ENCODE data around the gene HLA-DQA2.

DNA sequence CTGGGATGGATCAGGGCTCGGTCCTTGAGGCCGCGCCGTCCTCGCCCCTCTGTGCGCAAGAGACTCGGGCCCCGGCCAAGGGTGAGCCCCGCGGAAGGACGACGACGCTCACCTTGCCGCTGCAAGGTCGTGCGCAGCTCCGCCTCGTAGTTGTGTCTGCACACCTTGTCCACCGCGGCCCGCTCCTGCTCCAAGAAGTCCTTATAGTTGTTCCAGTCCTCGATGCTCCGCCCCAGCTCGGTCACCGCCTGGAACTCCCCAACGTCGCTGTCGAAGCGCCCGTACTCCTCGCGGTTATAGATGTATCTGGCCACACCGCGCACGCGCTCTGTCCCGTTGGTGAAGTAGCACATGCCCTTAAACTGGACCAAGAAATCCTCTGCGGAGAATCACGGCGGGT is 20.4 kb downstream of the HLA-DQA2 start:
- TF ChIP-seq CTCF (conservative IDR thresholded peaks at IDR 0.05; ENCODE audit: low read depth in 2 of 2) (no peak), POLR2AphosphoS5 (IDR thresholded peaks at IDR 0.05; ENCODE audit: low read depth) (no peak), EZH2phosphoT487 (IDR thresholded peaks at IDR 0.05; ENCODE audit: unreplicated experiment) (no peak), EZH2 (IDR thresholded peaks at IDR 0.05; ENCODE audit: low read depth, unreplicated experiment) (no peak), JUNB (IDR thresholded peaks at IDR 0.05; ENCODE audit: unreplicated experiment) (no peak), ZNF331 (CRISPR knock-in tag; IDR thresholded peaks at IDR 0.05; ENCODE audit: low read depth) (no peak), ZNF114 (CRISPR knock-in tag; IDR thresholded peaks at IDR 0.05) (no peak), ETS1 (IDR thresholded peaks at IDR 0.05) (no peak)
- TF ChIP-seq, protein P1, sequence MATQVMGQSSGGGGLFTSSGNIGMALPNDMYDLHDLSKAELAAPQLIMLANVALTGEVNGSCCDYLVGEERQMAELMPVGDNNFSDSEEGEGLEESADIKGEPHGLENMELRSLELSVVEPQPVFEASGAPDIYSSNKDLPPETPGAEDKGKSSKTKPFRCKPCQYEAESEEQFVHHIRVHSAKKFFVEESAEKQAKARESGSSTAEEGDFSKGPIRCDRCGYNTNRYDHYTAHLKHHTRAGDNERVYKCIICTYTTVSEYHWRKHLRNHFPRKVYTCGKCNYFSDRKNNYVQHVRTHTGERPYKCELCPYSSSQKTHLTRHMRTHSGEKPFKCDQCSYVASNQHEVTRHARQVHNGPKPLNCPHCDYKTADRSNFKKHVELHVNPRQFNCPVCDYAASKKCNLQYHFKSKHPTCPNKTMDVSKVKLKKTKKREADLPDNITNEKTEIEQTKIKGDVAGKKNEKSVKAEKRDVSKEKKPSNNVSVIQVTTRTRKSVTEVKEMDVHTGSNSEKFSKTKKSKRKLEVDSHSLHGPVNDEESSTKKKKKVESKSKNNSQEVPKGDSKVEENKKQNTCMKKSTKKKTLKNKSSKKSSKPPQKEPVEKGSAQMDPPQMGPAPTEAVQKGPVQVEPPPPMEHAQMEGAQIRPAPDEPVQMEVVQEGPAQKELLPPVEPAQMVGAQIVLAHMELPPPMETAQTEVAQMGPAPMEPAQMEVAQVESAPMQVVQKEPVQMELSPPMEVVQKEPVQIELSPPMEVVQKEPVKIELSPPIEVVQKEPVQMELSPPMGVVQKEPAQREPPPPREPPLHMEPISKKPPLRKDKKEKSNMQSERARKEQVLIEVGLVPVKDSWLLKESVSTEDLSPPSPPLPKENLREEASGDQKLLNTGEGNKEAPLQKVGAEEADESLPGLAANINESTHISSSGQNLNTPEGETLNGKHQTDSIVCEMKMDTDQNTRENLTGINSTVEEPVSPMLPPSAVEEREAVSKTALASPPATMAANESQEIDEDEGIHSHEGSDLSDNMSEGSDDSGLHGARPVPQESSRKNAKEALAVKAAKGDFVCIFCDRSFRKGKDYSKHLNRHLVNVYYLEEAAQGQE (IDR thresholded peaks at IDR 0.05; ENCODE audit: unreplicated experiment) = no peak

Measured in GM23338 (cell line).